HFFc6 (cell line): ENCODE measurements around the gene MRPS2. TPM values are rescaled to one million over a fixed set of nuclear protein-coding genes. Genes with fewer than 3 reads are reported as not detected.

ENCODE experiments used
- DNase-seq: peaks from one replicate; pipeline ENCODE4 v3.0.0-alpha.2; 2018
- H3K27ac Mint-ChIP-seq: 2 replicates; pipeline ENCODE4 v1.8.0; 2020; ENCODE audit warnings: mild to moderate bottlenecking, mixed read lengths
- H3K27me3 Mint-ChIP-seq: 2 replicates; pipeline ENCODE4 v1.8.0; 2021; ENCODE audit warnings: mild to moderate bottlenecking, moderate library complexity, mixed read lengths; ENCODE audit not compliant: insufficient read depth
- H3K36me3 Mint-ChIP-seq: 2 replicates; pipeline ENCODE4 v1.8.0; 2021; ENCODE audit warnings: low read depth, mixed read lengths
- H3K4me1 Mint-ChIP-seq: 2 replicates; pipeline ENCODE4 v1.8.0; 2020; ENCODE audit warnings: low read depth, mixed read lengths
- H3K4me3 Mint-ChIP-seq: 2 replicates; pipeline ENCODE4 v1.8.0; 2020; ENCODE audit warnings: mild to moderate bottlenecking, moderate library complexity, mixed read lengths
- H3K9me3 Mint-ChIP-seq: 2 replicates; pipeline ENCODE4 v1.8.0; 2020; ENCODE audit warnings: mild to moderate bottlenecking, mixed read lengths
- total RNA-seq, 6 experiments: library from RNA; stranded (reverse); fragmentation: NEBNext Ultra II Directional; extraction: Animal tissue kit (Norgen Biotek cat#: 25700); gene quantifications; 2 replicates in 1 of 6; 3 replicates in 5 of 6; pipeline ENCODE4 v1.2.3, GENCODE V29; 2021
- TF ChIP-seq, protein P1 (sequence below): fragments of 200-600 bp; sonication (generic); IDR thresholded peaks from 2 replicates; pipeline ENCODE4 v1.5.0; 2021; ENCODE audit warnings: antibody characterized with exemption, mild to moderate bottlenecking

Gene MRPS2
- total RNA-seq, 6 experiments from 2014 or later = 37.5 to 43.3 (median 38.6) TPM

DNA sequence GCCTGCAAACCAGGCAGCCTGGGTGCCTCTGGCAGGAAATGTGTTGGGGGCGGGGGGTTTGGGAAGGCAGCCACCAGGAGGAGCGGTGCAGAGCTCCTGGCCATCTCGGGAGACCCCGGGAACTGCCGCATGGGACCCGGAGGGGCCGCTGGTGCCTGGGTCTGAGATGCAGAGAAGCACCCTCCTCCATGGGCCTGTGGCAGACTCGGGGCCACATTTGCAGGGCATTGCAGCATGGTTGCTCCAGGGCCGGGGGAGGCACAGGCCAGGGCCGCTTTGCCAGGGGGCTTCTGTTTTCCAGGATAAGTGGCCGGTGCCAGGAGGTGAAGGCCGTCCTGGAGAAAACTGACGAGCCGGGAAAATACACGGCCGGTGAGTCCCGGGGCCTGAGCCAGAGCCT is 22.4 kb downstream of the MRPS2 start:
- no peak for DNase-seq
- Mint-ChIP-seq H3K9me3 (no peaks in the 10 kb centered on the region), H3K4me3 (no peak overlapping the region), H3K36me3 (no peaks in the 10 kb centered on the region), H3K4me1 (no peaks in the 10 kb centered on the region), H3K27me3 (peaks cover 17% of the 10 kb centered on the region), H3K27ac (no peak overlapping the region)
- TF ChIP-seq, protein P1, sequence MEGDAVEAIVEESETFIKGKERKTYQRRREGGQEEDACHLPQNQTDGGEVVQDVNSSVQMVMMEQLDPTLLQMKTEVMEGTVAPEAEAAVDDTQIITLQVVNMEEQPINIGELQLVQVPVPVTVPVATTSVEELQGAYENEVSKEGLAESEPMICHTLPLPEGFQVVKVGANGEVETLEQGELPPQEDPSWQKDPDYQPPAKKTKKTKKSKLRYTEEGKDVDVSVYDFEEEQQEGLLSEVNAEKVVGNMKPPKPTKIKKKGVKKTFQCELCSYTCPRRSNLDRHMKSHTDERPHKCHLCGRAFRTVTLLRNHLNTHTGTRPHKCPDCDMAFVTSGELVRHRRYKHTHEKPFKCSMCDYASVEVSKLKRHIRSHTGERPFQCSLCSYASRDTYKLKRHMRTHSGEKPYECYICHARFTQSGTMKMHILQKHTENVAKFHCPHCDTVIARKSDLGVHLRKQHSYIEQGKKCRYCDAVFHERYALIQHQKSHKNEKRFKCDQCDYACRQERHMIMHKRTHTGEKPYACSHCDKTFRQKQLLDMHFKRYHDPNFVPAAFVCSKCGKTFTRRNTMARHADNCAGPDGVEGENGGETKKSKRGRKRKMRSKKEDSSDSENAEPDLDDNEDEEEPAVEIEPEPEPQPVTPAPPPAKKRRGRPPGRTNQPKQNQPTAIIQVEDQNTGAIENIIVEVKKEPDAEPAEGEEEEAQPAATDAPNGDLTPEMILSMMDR = no peak

DNA sequence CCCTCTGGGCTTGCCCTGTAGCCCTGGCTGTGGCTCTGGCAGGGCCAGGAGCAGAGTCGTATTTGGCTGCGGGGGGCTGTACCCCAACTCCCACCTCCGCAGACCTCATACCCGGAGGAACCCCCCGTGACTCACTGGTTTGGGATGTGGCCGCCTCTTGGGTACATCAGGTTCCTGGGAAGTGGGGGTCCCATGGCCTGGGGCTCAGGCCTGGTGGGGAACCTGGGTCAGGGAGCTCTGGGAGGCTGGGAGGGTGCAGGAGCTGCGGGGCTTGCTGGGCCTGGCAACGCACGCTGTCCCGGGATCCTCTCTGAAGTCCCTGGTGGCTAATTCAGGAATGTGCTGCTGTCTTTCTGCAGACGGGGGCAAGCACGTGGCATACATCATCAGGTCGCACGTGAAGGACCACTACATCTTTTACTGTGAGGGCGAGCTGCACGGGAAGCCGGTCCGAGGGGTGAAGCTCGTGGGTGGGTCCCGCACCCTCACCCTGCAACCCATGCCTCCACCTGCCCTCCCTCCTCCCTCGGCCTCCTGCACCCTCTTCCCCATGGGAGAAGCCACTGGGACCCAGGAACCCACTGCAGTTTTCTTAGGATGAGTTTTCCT is 23.1 kb downstream of the MRPS2 start:
- Mint-ChIP-seq H3K9me3 (no peaks in the 10 kb centered on the region), H3K27me3 (peaks cover 13% of the 10 kb centered on the region), H3K4me3 (no peak overlapping the region), H3K27ac (no peak overlapping the region), H3K36me3 (no peaks in the 10 kb centered on the region), H3K4me1 (no peaks in the 10 kb centered on the region)
- no peak for DNase-seq
- TF ChIP-seq, protein P1 = no peak

DNA sequence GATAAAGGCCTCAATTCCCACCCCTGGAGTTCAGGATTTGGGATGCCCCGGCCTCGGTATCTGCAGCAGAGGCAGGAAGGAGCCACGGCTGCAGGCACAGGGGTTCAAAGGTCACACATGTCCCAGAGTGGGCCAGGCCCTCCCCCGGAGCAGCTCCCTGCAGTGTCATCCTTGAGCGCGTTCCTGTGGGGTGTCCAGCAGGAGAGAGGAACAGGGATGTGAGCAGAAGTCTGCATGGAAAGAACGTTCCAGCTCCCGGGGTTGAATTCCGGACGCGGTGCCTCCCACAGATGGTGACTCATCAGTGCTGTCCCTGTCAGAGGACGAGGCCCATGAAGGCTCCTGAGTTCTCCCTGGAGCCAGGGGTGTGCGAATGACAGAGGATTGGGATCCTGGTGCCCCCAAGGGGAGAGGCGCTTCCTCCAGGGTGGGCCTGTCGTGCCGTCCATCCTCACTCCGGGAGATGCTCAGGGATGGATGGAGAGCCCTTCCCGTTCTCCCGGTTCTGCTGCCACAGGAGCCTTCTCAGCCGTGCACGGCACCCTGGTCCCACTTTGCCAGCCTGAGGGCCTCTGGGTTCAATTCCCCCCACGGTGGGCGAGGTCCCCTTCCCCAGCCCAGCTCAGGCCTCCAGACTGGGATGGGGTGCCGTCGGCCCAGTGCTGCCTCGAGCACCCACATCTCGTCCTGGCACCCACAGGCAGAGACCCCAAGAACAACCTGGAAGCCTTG is 23.8 kb downstream of the MRPS2 start:
- Mint-ChIP-seq H3K27me3 (peaks cover 7% of the 10 kb centered on the region; the same call in 1 of the 2 replicates), H3K36me3 (no peaks in the 10 kb centered on the region), H3K4me1 (no peaks in the 10 kb centered on the region), H3K27ac (no peak overlapping the region), H3K4me3 (no peak overlapping the region), H3K9me3 (no peaks in the 10 kb centered on the region)
- TF ChIP-seq, protein P1 = no peak
- no peak for DNase-seq

DNA sequence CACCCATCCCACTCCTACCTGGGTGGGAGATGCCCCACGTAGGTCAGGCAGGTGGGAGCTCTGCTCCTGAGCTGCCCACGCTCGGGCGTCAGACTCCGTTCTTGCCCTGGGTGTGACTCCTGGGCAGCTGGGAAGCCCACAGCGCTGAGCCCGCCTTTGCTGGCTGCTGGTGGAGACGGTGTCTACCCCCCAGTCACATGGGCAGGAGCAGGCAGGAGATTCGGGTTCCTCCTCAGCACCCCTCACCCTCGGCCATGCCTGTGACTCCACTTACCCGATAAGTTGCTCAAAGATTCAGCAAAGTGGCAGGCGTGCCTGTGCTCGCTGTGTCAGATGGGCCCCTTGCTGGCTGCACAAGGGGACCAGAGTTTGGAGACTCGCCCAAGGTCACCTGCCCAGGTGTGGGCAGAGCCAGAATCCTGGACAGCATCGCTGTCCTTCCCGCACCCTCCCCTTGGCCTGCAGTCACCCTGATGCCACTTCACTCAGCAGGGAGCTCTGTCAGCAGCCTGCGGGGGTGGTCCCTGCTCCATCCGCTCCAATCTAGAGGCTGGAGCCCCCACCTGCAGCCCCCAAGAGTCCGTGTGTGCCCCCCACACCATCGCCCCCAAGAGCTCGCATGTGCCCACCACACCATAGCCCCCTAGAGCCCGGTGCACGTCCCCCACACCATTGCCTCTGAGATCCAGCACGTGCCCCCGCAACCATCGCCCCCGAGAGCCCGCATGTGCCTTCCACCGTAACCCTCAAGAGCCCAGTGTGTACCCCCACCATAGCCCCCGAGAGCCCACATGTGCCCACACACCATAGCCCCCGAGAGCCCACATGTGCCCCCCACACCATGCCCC is 25.0 kb downstream of the MRPS2 start:
- DNase-seq = no peak
- Mint-ChIP-seq H3K27ac (no peak overlapping the region), H3K4me1 (no peaks in the 10 kb centered on the region), H3K4me3 (no peak overlapping the region), H3K9me3 (no peaks in the 10 kb centered on the region), H3K36me3 (no peaks in the 10 kb centered on the region), H3K27me3 (peaks cover 7% of the 10 kb centered on the region; the same call in 1 of the 2 replicates)
- TF ChIP-seq, protein P1 = no peak

DNA sequence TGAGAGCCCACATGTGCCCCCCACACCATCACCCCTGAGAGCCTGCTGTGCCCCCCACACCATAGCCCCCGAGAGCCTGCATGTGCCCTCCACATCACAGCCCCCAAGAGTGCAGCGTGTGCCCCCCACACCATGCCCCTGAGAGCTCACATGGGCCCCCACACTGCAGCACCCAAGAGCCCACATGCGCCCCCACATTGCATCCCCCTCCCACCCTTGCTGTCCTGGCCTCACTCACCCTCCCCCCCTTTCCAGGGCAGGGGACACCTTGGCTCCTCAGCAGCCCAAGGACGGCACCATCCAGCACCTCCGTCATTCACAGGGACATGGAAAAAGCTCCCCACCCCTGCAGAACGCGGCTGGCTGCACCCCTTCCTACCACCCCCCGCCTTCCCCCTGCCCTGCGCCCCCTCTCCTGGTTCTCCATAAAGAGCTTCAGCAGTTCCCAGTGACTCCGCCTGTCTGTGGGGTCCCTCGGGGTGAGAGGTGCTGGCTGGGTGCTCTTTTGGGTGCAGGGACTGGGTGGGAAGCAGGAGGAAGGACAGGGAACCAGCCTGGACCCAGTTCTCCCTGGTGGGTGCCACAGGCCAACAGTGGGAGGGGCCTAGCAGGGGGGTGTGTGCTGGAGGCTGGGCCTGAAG is 25.7 kb downstream of the MRPS2 start:
- no peak overlapping the region for H3K4me3 Mint-ChIP-seq
- no peak for DNase-seq
- no peaks in the 10 kb centered on the region for H3K9me3 Mint-ChIP-seq
- TF ChIP-seq, protein P1 = no peak
- no peaks in the 10 kb centered on the region for H3K4me1 Mint-ChIP-seq
- no peak overlapping the region for H3K27ac Mint-ChIP-seq
- no peaks in the 10 kb centered on the region for H3K36me3 Mint-ChIP-seq
- H3K27me3 Mint-ChIP-seq = peaks cover 3% of the 10 kb centered on the region; the same call in 1 of the 2 replicates
